HG03571 (cell line): ENCODE results near the gene UGT1A7.

ENCODE experiments used
- ATAC-seq: cut with Tn5 transposase; IDR thresholded peaks from one replicate; pipeline ENCODE4 v1.9.1; 2021; ENCODE audit not compliant: unreplicated experiment

Gene UGT1A7

DNA sequence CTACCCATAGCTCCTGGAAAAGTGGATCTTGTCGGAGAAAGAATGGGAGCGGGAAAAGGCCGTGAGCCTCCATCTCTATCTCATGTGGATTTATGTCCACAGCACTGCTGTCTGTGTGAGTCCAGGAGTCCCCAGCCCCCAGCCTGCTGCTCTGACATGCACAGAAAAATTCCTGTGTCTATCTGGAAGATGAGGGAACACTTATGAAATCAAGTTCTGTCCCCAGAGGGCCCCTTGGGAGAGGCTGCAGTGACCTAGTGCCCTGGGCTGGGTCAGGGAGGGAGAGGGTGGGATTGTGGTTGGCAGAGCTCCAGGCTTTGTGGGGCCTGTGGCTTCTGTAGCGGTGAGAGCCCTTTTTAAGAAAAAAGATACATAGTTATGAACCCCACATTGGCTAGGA lies 135.1 kb downstream of the UGT1A7 start:
- ATAC-seq, result no peak

DNA sequence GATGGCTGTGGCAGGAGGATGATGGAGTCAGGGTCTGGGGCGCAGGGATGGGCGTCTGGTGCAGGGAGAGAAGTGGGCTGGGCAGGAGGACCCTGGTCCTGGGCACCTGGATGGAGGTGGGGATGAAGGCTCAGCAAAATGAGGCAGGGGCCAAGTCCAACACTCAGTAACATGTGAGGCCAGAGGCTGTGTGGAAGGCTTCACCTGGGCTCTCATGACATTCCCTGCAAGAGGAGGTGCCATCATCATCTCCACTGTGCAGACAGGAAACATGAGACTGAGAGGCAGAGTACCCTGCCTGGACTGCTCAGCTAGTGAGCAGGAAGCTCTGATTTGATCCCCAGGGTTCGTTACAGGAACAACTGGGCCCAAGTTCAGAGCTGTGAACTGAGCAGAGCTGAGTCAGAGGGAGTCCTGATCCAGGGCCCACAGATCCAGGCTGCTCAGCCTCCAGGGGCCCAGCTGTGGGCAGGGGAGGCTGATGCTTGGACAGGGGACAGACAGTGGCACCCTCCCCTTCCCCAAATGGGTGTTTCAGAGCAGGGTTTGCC lies 135.7 kb downstream of the UGT1A7 start:
- no peak for ATAC-seq

DNA sequence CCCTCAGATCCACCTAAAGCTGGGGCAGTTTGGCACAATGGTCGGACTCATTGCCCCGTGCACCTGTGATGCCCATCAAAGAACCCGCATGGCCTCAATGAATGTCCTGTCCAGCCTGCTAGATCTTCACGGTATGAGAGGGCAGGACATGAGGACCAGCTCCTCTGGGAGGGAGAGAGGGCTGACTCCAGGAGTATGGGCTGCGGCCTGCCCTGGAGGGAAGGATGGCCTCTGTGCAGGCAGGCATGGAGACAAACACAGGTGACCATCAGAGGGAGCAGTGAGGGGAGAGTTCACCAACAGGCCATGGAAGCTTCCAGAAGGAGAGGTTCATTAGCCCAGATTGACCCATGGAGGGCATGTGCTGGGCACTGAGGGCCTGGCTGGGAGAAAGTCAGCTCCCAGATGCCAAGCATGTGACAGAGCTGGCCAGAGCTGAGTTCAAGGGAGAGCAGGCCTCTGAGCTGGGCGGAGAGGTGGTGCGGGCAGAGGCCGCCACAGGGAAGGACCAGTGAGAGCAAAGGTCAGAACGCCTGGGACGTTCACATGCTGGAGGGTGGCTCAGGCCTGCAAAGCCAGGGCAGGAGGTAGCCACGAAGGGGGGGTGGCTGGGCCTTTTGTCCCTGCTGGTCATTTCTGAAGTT lies 136.4 kb downstream of the UGT1A7 start:
- ATAC-seq, result no peak

DNA sequence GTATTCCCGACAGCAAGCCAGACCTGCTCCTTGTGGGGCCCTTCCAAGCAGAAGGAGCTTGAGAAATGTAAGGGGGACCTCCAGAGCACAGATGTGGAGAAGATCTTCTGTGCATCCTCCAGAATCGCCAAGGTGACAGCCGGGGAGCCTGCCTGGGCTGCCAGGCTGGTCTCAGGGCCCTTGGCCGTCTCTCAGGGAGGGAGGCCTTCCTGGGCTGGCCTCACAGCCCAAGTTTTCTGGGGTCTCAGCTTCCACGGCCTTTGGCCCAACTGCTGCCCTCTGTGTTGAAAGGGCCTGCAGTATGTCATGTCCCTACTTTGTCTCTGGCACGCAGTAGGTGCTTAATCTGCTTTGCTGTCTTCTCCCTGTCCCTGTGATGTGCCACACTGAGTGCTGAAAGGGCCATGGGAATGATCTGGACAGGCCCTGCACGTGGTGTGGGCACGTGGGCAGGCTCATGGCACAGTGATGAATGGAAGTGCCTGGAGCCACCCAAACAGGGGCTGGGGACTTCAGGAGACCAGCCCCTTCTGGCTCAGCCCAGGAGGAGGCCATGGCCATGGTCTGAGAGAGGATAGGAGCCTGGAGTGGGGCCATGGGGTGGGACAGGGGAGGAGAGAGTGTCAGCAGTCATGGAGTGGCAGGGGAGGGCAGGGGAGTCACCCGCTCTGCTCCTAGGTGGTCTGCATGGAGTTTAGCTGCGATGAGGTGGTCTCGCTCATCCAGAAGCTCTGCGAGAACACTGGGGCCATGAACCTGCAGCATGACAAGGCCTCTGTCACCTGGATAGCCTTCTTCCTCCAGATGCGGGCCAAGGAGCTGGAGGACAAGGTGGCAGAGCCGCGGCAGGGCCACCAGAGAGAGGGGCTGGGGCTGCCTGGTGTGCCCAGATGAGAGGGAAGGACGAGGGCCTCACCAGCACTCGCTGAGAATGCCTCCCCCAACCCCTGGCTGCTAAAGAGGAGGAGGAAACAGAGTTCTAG lies 137.2 kb downstream of the UGT1A7 start:
- ATAC-seq, result no peak

DNA sequence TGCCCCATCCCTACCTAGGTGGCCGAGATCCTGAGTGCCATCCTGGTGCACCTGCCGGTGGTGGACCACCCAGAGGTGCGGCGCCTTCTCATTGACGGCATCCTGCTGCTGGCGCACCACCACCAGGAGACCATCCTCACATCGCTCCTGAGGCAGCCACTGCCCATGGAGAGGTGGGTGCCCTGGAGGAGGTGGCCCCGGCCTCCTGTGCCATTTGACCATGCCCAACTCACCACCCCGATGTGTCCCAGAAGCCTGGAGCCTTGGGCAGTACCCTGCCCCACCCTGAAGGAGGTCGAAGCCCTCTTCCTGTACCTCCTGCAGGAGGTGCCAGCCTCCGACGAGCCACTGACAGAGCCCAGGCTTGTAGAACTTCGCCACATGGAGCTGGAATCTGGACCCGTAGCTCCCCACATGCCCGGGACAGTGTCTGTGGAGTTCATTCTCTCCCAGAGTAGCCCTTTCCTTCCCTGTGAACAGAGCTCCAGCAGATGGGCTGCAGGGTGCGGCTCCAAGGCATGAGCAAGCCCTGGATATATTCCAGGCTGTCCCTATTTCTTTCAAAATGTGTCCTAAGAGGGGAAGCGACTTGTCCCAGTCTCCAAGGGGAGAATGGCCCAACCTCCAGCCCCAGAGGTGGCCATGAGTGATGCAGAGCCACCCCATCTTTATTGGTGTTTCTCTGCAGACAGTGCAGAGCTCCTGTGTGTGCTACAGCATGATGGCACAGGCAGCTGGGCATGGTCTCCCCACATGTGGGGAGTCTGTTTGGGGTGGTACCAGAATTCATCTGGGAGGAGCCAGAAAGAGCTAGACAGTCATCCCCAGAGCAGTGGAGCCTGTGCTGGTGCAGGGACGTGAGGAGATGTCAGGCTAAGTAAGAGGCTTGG lies 138.4 kb downstream of the UGT1A7 start:
- ATAC-seq, result no peak

DNA sequence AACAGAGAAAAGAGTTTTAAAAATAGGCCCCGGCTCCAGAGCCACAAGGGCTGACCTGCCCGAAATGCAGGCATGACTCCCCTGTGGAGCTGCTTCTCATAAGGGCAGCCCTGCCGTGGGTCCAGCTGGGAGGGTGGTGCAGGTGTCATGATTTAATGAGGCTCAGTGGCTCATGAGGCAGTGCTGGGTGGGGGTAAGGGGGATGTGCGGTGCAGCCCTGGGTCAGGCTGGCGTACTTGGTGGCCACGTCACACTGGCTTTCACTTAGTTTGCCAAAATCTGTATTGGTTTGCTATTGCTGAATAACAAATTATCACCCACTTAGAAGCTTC lies 139.0 kb downstream of the UGT1A7 start:
- no peak for ATAC-seq

DNA sequence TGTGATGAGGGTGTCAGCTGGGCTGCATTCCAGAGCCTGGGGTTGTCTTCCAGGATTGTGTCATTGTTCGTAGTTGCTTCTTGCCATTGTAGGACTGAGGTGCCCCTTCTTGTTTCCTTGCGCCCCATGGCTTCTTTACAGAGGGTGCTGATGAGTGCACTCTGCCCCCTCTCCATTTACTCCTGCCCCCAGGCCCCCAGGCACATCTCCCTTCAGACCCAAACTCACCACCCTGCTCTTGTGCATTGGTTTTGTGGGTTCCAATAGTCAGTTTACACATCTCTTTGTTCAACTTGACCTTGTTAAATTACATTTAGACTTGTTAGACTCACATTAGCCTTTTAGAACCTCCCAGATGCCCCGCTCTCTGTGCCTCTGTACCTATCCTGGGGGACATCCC lies 139.5 kb downstream of the UGT1A7 start:
- ATAC-seq, result no peak

DNA sequence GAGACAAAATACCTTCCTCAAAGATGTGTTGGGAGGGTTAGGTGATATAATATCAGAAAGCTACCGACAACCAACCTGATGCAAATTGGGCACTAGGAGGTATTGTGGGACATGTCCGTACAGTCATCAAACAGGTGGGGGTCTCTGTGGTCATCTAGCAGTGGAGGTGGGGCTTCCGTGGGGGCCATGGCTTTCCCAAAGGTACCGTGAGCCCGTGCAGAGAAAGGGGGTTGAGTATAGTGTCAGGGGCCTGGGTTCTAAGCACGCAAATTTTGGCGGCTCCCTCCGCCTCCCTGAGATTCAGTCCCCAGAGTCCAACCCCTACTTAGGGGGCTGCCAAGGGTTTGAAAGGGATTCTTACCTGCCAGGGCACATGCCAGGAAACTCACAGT lies 140.0 kb downstream of the UGT1A7 start:
- ATAC-seq, result no peak

DNA sequence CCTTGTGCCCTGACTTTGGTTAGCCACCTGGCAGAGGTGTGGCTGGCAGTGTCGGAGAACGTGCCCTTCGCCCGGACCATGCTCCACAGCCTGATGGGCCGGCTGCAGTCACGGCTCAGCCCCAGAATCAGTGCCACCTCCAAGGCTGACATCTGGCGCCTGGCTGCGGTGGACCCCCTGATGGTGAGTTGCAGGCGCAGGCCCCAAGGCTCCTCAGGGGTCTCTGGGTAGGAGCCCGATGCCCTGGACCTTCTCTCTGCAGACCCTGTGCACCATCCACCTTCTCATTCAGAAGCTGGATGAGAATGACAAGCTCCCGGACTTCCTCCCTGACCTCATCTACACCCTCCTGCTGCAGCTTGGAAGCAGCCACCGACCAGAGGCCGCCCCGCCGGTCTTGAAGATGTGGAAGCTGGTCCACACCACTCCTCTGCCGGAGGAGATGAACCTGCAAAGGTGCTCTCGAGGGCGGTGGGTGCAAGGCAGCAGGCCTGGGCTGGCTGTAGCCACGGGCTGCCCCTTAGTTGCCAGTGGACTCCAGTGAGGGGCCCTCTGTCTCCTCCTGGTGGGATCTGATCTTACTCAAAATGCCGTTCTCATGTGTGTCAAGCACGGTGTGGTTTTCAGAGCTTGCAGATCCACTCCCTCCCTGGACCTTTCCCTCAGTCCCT lies 140.5 kb downstream of the UGT1A7 start:
- ATAC-seq, result no peak
